Embryonic facial prominence (tissue), 1 donor: ENCODE data around the gene MED15.

ENCODE experiments used
- DNase-seq: peaks from one replicate; pipeline ENCODE4 v3.0.0-alpha.2; 2016; ENCODE audit errors: extremely low spot score

MED15 gene

GRCh38 chr22:20551805-20552442 is 44.5 kb downstream of the MED15 start:
- DNase-seq, result no peak

- DNase-seq, result no peak
Observed at GRCh38 chr22:20552443-20553401, 45.3 kb downstream of the MED15 start.

- no peak for DNase-seq
Observed at GRCh38 chr22:20553947-20554741, 46.7 kb downstream of the MED15 start.

- DNase-seq, result no peak
Observed at GRCh38 chr22:20554824-20555223, 47.4 kb downstream of the MED15 start.

- no peak for DNase-seq
Observed at GRCh38 chr22:20558534-20558933, 51.1 kb downstream of the MED15 start.

GRCh38 chr22:20559174-20559760 is 51.9 kb downstream of the MED15 start:
- no peak for DNase-seq

- no peak for DNase-seq
Observed at GRCh38 chr22:20560716-20561115, 53.3 kb downstream of the MED15 start.

GRCh38 chr22:20561882-20562281 is 54.5 kb downstream of the MED15 start:
- DNase-seq, result no peak

- DNase-seq, result no peak
Observed at GRCh38 chr22:20562607-20563465, 55.4 kb downstream of the MED15 start.

- DNase-seq, result no peak
Observed at GRCh38 chr22:20563466-20563906, 56.1 kb downstream of the MED15 start.

GRCh38 chr22:20563941-20564371 is 56.5 kb downstream of the MED15 start:
- no peak for DNase-seq

- no peak for DNase-seq
Observed at GRCh38 chr22:20565079-20565734, 57.8 kb downstream of the MED15 start.

- no peak for DNase-seq
Observed at GRCh38 chr22:20565761-20566160, 58.4 kb downstream of the MED15 start.

- DNase-seq, result peak; percentile 34
Observed at GRCh38 chr22:20566420-20567260, 59.2 kb downstream of the MED15 start.

- no peak for DNase-seq
Observed at GRCh38 chr22:20567371-20567847, 60.0 kb downstream of the MED15 start.

GRCh38 chr22:20567993-20568417 is 60.6 kb downstream of the MED15 start:
- DNase-seq, result no peak

- no peak for DNase-seq
Observed at GRCh38 chr22:20568502-20569058, 61.2 kb downstream of the MED15 start.
